Inflammatory macrophage (primary cell): ENCODE measurements around the gene SRA1.

Experiments used
- DNase-seq, 2 donors: peaks; one replicate each; pipeline ENCODE4 v3.0.0-alpha.2; 2020 to 2022

The SRA1 gene

GRCh38 chr5:140570058-140570457, 12.8 kb upstream of the SRA1 start:
- DNase-seq, result no peak

- peak in 1 of 2 donors; percentile 39 for DNase-seq
These were observed 11.9 kb upstream of the SRA1 start for GRCh38 chr5:140569197-140569596.

GRCh38 chr5:140568443-140569063, 11.3 kb upstream of the SRA1 start:
- no peak for DNase-seq

- no peak for DNase-seq
These were observed 10.6 kb upstream of the SRA1 start for GRCh38 chr5:140567871-140568270.

- DNase-seq, result no peak
These were observed 10.0 kb upstream of the SRA1 start for GRCh38 chr5:140567136-140567818.

- no peak for DNase-seq
These were observed 9.4 kb upstream of the SRA1 start for GRCh38 chr5:140566665-140567064.

GRCh38 chr5:140565780-140566095, 8.5 kb upstream of the SRA1 start:
- DNase-seq, result no peak

- no peak for DNase-seq
These were observed 7.9 kb upstream of the SRA1 start for GRCh38 chr5:140565024-140565779.

GRCh38 chr5:140564196-140565023, 7.1 kb upstream of the SRA1 start, which contains the start of the genes APBB3 and SLC35A4:
Gene APBB3 (minus strand): TSS chr5:140564598. CDS start chr5:140564245, 353 bp downstream.
Gene SLC35A4 (plus strand): TSS chr5:140564828. CDS start chr5:140567170, 2,342 bp downstream.
- peak; percentile 99 to 100 for DNase-seq

GRCh38 chr5:140563596-140563995, 6.3 kb upstream of the SRA1 start:
- no peak for DNase-seq

- DNase-seq, result no peak
These were observed 4.7 kb upstream of the SRA1 start for GRCh38 chr5:140561753-140562523.

GRCh38 chr5:140560227-140560626, 3.0 kb upstream of the SRA1 start:
- DNase-seq, result no peak

GRCh38 chr5:140558542-140558941, 1.3 kb upstream of the SRA1 start:
- DNase-seq, result no peak

GRCh38 chr5:140557965-140558364, 692 bp upstream of the SRA1 start:
- DNase-seq, result no peak

- DNase-seq, result peak; percentile 42 to 52
These were observed 835 bp downstream of the SRA1 start for GRCh38 chr5:140556438-140556837.

- no peak for DNase-seq
These were observed 1.4 kb downstream of the SRA1 start for GRCh38 chr5:140555747-140556312.

GRCh38 chr5:140554454-140554853, 2.8 kb downstream of the SRA1 start:
- peak; percentile 34 to 47 for DNase-seq

GRCh38 chr5:140553657-140554056, 3.6 kb downstream of the SRA1 start:
- DNase-seq, result no peak

GRCh38 chr5:140551872-140552271, 5.4 kb downstream of the SRA1 start:
- no peak for DNase-seq

- no peak for DNase-seq
These were observed 6.9 kb downstream of the SRA1 start for GRCh38 chr5:140550147-140551079.
